ENCODE results near the gene C12orf57. TPM values are rescaled to one million over a fixed set of nuclear protein-coding genes. Genes with fewer than 3 reads are reported as not detected.

Gene C12orf57
- total and polyA plus RNA-seq, 8 donors: 155 to 621 (median 430) TPM

GRCh38 chr12:6952121-6952862 is 8.5 kb downstream of the C12orf57 start:
- no peak for DNase-seq
- intact Hi-C loops (cut with DNase I; ENCODE audit: low total_unique reads): no loop called here
- H3K36me3 ChIP-seq: peaks cover 3 to 24% (median 20%) of the 10 kb centered on the region in 4 donors

GRCh38 chr12:6952863-6953441 is 9.1 kb downstream of the C12orf57 start:
- no peak for DNase-seq
- TF ChIP-seq CTCF (IDR thresholded peaks at IDR 0.05) (no peak), POLR2A (IDR thresholded peaks at IDR 0.05) (no peak), EP300 (IDR thresholded peaks at IDR 0.05) (no peak), POLR2AphosphoS5 (IDR thresholded peaks at IDR 0.05) (no peak)
- 74 to 83% (median 75%) methylated on average over 15 of the region's 15 CpGs for WGBS, 5 donors
- no peaks in the 10 kb centered on the region for H3K9me3 ChIP-seq
- H3K27ac ChIP-seq: peak overlapping the region; percentile 24 to 96 (median 71)
- no peaks in the 10 kb centered on the region for H3K27me3 ChIP-seq
- H3K36me3 ChIP-seq: peaks cover 3 to 31% (median 24%) of the 10 kb centered on the region in 4 donors
- peaks cover 0 to 76% (median 19%) of the 10 kb centered on the region in 4 donors for H3K4me1 ChIP-seq
- peak overlapping the region; percentile 32 to 50 (median 46) for H3K4me3 ChIP-seq
- intact Hi-C loops (cut with DNase I; ENCODE audit: low total_unique reads): no loop called here

More at GRCh38 chr12:6952121-6952862, 8.5 kb downstream of the C12orf57 start:
- Histone ChIP-seq H3K27me3 (no peaks in the 10 kb centered on the region), H3K4me3 (peak overlapping the region; percentile 32 to 50 (median 46)), H3K4me1 (peaks cover 0 to 72% (median 12%) of the 10 kb centered on the region in 4 donors), H3K9me3 (no peaks in the 10 kb centered on the region), H3K27ac (peak overlapping the region; percentile 24 to 96 (median 71))
- 67 to 74% (median 69%) methylated on average over 4 to 22 of the region's 22 CpGs for WGBS, 5 donors
- no peak for TF ChIP-seq POLR2AphosphoS5 (IDR thresholded peaks at IDR 0.05)
- no peak for TF ChIP-seq CTCF (IDR thresholded peaks at IDR 0.05)
- TF ChIP-seq POLR2A (IDR thresholded peaks at IDR 0.05): no peak
- TF ChIP-seq EP300 (IDR thresholded peaks at IDR 0.05): no peak

GRCh38 chr12:6953442-6954315 is 9.9 kb downstream of the C12orf57 start:
- H3K4me3 ChIP-seq: peak overlapping the region; percentile 32 to 50 (median 46)
- peak overlapping the region; percentile 20 to 96 (median 71) for H3K27ac ChIP-seq
- intact Hi-C loops (cut with DNase I; ENCODE audit: low total_unique reads): no loop called here
- H3K9me3 ChIP-seq: no peaks in the 10 kb centered on the region
- TF ChIP-seq POLR2A (IDR thresholded peaks at IDR 0.05) (no peak), CTCF (IDR thresholded peaks at IDR 0.05) (no peak), EP300 (IDR thresholded peaks at IDR 0.05) (no peak), POLR2AphosphoS5 (IDR thresholded peaks at IDR 0.05) (no peak)
- H3K4me1 ChIP-seq: peaks cover 0 to 77% (median 23%) of the 10 kb centered on the region in 4 donors
- no peaks in the 10 kb centered on the region for H3K27me3 ChIP-seq
- WGBS, 5 donors: 53 to 69% (median 61%) methylated on average over 19 to 24 of the region's 24 CpGs
- H3K36me3 ChIP-seq: peaks cover 3 to 33% (median 27%) of the 10 kb centered on the region in 4 donors
- DNase-seq: peak; percentile 54 to 78
